HG02678 (cell line): ENCODE data around the gene ADGRA3.

Source experiments
- ATAC-seq: cut with Tn5 transposase; IDR thresholded peaks from one replicate; pipeline ENCODE4 v1.9.1; 2021; ENCODE audit warnings: mild to moderate bottlenecking, moderate library complexity; ENCODE audit not compliant: unreplicated experiment

ADGRA3 gene

DNA sequence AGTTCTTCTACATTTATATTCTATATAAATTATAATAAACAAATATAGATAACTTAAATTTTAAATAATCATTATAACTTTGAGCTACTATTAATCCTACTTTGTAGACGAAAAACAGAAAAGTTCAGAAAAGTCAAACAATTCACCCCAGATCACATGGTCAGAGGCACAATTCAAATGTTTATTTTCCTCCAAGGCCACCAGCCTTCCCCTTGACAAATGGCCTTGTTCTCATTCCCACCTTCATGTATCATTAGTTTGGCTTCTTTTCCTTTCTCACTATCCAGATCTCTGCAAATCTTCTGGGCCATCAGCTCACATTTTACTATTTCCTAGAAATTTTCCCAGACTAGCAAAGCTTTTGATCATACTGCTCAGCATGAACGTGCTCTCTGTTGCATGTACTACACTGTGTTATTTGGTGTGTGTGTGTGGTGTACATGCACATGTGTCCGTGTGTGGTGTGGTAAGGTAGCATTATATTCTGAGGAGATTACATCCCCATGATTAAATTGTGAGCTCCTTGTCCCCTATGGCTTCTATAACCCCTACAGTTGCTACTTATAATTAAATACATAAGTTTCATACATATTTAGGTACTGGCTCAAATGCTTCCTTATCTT lies 61.5 kb downstream of the ADGRA3 start:
- no peak for ATAC-seq

DNA sequence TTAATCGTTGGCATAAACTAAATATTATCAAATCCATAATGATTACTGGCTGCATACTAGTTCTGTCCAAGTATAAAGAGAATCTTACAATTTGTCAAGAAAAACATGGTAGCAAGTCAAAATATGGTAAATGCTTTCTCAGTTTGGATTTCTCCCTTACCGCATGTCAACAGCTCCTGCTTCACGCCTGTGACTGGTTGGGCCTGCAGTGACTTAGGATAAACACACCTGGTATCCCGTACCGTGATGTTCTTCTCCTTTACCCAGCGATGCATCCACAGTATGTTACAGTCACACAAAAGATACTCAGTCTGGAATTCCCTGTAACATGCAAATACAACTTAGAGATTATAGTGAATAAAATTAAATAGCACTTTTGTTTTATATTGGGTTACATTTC lies 71.1 kb downstream of the ADGRA3 start:
- ATAC-seq = no peak

DNA sequence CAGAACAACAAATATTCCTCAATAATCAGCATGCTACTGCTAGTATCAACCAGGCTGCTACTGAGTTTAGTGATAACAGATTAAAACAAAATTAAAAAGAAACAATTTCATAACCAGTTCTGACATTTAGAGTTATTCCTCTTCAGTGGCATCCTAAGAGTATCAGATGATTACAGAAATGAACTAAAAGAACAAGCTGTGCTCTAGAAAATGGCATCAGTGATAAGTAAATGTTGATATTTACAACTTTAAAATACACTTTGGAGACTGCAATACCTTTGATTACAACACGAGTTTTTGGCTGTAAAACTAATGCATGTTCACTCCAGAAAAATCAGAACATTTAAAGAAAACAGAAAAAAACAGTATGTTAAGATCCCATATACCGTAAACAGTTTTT lies 72.9 kb downstream of the ADGRA3 start:
- no peak for ATAC-seq

DNA sequence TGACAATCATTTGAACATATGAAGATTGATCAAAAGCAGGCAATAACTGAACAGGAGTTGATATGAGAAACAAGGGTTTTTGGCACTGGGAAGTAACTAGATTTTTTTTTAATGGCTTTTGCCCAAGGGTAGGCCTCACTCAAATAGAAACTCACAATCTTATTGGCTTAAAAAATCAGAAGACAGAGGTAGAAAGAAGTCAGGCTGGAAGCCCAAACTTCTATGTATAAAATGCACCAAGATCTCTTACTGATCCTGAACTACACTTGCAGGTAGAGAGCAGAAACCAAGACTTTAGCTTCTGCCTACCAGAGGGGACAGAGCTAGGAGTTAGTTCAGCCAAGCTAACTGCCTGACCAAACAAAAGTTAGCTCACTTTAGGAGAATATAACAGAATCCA lies 74.9 kb downstream of the ADGRA3 start:
- ATAC-seq = no peak

DNA sequence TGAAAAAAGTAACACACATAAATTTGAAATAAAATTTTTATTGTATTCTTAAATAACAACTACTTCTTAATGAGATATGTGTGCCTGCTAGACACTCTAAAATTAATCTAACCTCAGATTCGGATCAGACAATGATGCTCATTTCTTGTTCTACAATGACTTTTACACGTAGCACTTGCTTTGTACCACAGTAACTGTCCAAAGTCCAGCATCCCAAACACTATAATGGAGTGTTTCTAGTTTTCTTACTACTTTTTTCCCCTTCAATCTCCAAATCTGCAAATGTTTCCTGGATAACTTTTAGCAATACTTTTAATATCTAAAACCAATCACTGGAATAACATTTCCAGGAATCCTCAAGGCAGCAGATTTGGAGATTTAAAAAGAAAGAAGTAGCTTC lies 75.9 kb downstream of the ADGRA3 start:
- no peak for ATAC-seq

DNA sequence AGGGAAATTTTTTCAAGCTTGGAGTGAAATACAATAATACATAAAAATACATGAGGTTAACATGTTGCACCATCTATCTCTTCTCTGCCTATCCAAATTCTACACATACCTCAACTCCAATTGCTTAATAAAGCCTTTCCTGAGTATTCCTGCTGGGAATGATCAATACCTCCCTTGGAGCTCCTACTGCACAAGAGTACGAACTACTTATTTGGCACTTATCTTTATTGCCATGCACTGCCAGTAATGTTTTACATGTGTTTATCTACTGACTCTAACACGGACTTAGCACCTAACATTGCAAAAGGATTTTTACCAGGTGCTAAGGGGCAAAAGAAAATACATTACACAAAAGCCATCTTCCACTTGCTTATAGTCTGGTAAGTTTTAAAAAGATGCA lies 80.2 kb downstream of the ADGRA3 start:
- no peak for ATAC-seq

DNA sequence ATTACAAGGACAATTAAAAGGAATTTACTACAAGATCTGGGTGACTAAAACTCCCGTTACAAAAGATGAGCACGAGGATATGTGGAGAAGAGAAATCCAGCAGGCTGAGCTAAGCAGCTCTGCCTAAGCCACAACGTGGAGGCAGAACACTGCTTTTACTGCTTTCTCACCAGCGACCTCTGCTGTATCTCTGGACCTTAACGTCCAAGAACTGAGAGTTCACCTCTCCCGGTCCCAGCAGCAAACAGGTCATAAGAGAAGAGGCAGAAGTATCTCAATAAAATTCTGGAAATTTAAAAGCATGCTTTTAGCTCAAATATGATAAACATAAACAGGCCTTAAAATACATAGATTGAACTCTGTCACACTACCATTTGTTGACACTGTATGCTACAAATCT lies 81.0 kb downstream of the ADGRA3 start:
- ATAC-seq = no peak

DNA sequence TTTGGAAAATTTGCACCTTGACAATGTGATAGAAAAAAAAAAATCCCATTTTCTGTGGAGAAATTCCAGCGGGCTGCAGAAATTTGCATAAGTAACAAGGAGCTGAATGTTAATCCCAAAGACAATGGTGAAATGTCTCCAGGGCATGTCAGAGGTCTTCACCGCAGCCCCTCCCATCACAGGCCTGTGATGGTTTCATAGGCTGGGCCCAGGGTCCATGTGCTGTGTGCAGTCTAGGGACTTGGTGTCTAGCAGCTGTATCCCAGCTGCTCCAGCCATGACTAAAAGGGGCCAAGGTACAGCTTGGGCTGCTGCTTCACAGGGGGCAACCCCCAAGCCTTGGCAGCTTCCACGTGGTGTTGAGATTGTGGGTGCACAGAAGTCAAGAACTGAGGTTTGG lies 85.2 kb downstream of the ADGRA3 start:
- ATAC-seq = no peak

DNA sequence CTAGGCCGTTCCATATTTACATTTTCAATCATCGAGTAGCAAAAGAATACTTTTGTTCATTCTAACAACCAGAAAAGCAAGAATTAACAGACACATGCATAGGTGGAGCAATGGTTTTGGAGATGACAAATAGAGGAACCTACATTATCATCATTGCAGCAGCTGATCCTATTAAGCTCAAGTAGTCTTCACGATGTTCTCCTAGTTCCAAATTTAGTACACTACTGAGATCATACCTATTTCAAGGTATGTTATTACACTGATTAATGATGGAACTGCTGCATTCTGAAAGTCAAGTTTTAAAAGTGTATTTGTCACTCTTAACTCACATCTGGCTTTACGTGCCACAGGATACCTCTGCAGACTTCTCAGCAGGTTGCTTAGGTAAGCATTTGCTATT lies 87.4 kb downstream of the ADGRA3 start:
- no peak for ATAC-seq

DNA sequence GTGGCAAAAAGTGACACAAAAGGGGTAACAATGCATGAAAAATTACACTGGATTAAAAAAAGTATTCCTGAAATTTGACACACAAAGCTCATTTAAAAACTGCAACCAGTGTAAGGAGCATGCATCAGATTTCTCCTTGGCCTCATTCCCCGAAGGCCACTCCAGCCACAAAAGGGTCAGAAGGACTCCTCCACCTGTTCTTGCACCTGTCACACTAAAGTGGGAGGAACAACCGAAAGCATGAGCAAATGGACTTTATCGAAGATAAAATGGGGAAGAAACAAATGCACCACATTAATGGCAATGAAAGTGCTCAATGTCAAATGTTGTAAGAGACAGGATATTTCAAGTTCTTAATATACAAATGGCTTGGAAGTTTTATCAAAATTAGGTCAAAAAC lies 88.2 kb downstream of the ADGRA3 start:
- no peak for ATAC-seq

DNA sequence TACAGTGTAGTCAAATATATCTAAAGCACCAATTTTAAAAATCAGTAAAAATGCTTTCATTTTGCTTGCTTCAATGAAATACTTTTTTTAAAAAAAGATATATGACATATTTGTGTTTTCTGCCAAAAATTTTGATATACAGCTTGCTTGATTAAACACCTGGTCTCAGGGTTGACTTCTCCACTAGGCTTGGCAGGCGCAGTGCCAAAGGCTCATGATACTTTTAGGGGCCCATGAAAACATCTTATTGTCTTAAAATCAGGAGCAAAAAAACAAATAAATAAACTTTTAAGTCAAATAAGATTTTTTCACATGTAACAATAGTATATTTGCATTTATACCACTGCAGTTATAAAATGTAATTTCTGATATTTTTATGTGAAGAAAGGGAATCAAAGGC lies 95.6 kb downstream of the ADGRA3 start:
- no peak for ATAC-seq

DNA sequence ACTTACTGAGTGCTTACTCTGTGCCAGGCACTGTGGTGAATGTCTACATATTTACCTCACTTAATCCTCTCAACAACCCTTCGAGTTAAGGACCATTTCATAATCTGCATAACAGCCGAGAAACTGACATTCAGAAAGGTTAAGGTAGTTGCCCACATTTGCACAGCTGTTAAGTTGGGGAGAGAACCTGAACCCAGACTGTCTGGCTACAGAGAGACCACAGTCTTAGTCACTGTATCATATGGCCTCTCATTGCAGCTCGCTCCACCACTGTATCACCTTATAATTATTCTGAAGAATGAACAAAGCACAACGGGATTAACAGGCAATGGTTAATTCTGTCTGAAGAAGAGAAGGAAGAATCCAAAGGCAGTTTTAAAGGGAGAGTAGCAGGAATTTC lies 98.5 kb downstream of the ADGRA3 start:
- no peak for ATAC-seq

DNA sequence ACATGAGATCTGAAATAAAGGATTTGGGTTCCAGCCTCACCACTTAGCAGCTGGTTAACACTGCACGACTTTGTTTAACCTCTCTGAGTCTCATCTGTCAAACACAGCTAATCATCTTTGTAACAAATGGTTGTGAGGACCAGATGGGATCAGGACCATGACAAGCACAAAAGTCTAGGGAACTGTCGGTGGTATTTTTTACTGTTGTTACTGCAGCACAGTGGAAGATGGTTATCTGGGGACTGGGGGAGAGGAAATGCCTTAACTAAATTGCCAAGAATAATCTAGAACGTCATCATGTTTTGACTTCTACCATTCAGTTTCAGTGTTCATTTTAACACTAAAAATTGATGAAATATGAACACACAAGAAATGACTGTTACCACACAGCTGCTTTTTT lies 99.5 kb downstream of the ADGRA3 start:
- no peak for ATAC-seq

DNA sequence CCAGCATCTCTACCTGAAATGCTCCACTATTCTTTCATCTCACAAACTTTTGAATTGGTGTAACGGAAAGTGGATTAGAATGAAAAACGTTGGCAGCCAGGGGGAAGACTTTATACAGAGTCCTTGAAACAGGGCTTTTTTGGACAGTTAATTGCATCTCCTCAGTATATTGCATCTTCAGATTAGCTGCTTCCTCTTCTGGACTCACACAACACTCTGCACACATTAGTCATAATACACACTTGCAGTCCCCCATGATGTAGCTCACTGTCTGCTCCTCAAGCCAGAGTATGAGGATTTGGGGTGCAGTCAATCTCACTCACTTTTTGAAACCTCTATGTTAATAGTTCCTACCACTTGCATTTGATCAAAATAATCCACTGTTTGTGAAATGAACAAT lies 101.0 kb downstream of the ADGRA3 start:
- ATAC-seq = no peak

DNA sequence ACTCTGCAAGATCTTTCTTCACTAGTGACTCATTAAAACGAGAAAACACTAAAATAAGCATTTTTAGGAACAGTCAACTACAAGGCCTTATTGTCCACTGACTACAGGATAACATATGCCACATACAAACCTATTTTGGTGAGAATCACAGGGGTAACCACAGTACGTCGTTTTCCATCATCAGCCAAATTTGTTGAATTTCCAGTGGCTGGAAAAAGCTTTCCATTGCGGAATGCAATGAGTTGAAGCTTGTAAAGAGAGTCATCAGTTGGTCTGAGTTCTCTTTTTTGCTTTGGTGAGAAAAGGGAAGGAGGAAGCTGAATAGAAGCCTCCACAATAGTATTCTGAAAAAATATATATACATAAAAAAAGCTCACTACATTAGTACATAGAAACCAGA lies 102.4 kb downstream of the ADGRA3 start:
- ATAC-seq = no peak

DNA sequence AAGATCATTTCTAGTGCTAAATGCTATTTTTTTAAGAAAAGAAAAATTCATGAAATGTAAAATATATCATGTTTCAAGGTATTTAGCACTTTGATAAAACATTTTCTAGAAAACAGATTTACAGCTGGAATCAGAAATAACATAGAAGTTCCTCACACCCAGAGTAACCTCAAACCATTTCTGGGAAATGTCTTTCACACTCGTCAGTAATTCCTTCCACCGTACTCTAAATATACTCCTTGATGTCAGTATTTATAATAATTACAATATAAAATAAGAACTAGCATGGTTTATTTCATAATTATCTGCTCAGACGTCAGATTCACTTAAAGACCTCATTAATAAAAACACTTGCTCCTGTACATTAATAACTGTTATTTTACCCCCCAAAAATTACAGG lies 103.9 kb downstream of the ADGRA3 start:
- no peak for ATAC-seq

DNA sequence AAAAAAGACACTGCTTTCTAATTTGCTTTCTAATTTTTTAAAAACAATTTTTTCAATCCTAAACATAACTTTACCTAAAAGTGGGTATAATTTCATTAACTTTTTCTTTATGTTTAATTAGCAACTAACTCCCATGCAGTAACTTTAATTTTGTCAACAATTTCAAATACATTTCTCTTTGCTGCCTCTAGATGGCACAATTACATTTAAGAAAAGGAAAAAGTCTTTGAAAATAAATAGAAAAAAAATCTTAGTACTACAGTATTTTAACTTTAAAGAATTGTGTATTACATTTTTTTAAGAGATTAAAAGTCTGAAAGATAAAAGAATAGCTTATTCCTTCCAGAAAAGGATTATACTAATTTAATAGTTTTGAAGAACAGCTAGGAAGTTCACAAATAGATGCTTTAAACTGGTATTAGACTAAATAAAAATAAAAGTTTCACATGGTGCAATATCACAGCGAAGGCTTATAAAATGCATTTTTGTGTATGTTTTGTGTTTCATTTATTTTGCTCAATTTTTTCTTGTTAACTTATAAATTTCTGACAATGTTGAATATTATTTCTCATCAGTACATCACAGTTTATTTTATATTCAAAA lies 105.1 kb downstream of the ADGRA3 start:
- ATAC-seq = no peak

DNA sequence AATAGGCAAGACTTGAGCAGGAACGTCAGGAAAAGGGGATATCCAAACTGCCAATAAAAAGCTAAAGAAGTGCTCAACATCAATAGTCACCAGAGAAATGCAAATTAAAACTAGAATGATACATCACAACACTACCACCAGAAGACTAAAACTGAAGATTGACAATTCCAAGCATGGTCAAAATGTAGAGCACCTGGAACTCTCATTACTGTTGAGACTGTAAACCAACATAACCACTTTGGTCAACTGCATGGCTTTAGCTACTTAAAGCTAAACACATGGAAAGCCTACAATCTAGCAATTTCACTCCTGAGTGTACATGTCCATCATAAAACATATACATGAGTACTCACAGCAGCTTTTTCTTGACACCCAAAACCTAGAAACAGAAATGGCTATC lies 107.4 kb downstream of the ADGRA3 start:
- ATAC-seq = no peak

DNA sequence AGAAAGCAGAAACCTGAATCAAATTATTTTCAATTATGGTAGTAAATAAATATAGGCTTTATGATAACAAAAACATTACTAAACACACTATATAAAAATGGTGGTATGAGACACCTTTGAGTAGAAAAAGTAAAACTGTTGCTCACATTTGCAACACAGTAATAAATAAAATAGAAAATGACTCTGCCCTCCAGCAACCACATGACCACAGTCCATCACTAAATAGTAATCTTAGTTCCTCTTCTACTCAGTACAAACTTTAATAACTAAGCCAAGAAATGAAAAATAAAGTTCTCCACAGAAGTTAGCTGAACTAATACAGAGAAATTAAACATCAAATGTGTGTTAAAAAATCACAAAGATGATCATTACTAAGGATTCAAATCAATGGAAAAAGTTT lies 108.5 kb downstream of the ADGRA3 start:
- ATAC-seq = no peak

DNA sequence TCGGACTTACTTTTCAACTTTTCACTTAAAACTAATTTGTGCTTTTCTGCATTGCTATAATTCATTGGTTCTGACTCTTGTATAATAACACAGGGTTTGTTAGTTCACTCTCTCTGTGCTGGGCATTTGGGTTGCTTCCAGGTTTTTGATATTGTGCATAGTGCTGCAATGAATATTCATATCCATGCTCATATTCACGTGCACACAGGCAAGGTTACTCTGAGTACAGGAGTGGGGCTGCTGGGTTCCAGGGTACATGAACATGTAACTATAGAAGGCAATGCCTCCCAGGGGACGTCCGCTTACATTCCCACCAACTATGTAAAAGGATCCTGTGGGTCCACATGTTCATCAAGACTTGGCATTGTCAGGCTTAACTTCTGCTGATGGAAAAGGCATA lies 117.2 kb downstream of the ADGRA3 start:
- ATAC-seq = no peak

DNA sequence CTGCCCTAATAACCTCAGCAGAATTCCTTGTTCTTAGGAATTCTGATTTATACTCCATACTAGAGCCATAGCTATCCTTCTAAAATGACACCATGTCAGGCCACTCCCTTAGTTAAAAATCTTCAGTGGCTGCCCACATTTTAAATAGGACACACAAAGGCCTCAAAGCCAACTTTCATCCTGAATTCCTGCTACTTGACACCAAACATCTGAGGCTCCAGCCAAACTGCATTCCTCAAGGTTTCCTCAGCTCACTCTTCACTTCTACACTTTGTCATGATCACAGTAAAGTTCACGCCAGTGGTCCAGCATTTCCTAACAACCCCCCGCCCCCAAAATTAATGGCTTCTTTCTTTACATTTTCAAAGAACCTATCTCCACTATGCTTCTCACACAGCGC lies 124.3 kb downstream of the ADGRA3 start:
- no peak for ATAC-seq

DNA sequence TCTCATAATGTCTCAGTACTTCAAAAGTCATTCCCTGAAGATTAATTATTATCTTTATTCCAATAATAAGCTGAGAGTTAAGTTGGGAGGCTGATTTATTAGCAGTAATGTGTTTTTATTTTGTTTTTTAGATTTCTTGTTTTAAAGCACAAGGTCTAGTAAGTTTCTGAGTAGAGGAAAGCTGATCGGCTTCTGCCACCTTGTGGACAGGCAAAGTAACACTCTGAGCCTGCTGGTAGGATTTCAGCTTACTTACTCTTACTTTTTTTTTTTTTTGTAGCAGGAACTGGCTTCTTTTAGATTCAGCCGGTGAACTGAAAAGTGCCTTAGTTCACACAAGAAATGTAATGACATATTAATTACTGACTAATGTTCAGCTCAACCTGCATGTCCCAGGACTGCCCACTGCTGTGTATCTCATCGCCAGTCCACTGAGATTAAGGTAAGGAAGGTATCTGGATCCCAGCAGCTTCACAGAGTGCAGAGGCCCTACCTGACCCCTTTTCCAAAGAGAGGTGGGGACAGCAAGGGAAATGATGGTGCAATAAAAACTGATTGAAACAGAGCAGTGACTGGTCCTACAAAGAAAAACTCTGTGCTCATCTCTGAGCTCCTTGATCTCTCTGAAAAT lies 126.5 kb downstream of the ADGRA3 start:
- ATAC-seq = peak; percentile 76

DNA sequence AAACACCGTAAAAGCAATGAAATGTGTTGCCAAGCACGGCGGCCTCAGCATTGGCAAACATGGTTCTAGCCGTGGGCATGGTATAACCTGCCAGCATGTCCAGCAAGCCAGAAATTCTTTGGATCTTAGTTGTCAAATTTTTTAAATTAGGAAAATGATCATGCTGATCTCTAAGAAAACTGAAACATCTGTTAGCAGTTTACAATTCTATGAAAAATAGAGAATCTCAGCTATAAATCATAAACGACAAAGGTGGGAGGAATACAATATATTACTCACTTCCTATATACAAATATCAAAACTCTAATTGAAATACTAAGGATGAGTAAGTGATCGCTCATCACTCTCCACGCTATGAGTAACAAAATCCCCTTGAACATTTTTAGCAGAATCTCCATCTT lies 130.3 kb downstream of the ADGRA3 start:
- ATAC-seq = no peak
